HepG2 (cell line): ENCODE results near the gene CDH8. TPM values are rescaled to one million over a fixed set of nuclear protein-coding genes. Genes with fewer than 3 reads are reported as not detected.

Experiments
- ATAC-seq: fragments of 200-7000 bp; cut with Tn5 transposase; 3 replicates; pipeline ENCODE4 v1.9.1; 2020; ENCODE audit warnings: mild to moderate bottlenecking, moderate library complexity
- BruUV-seq: library from RNA; stranded (reverse); fragments of 400-500 nt; replicated peaks from 2 replicates; lab custom pipeline; 2021; lab: Mats Ljungman, UMichigan
- CTCF ChIA-PET: fragments of 300-600 bp; formaldehyde crosslinking; extraction: SDS; loops from one replicate; lab custom pipeline; 2021; ENCODE audit warnings: low total read pairs, inconsistent platforms, low intra/inter-chr PET ratio; lab: Yijun Ruan, JAX
- POLR2A ChIA-PET: fragments of 350-600 bp; sonication (Branson Sonifier 250); formaldehyde crosslinking; loops from one replicate; lab custom pipeline; 2020; ENCODE audit warnings: antibody characterized with exemption, inconsistent platforms; lab: Yijun Ruan, JAX
- DNase-seq: peaks from one replicate; pipeline ENCODE4 v3.0.0-alpha.2; 2015; ENCODE audit warnings: low spot score
- FAIRE-seq: peaks from 3 replicates; lab custom pipeline; 2011; peaks lifted over from hg19 to GRCh38; lab: Jason Lieb, UNC
- H2AFZ ChIP-seq: one replicate; pipeline ENCODE4 v1.6.1; 2011; ENCODE audit warnings: low read length, inconsistent platforms
- H3K27ac ChIP-seq: fragments of 300-600 bp; 3 replicates; pipeline ENCODE4 v1.8.0; 2011; ENCODE audit warnings: mixed run types, mild to moderate bottlenecking, mixed read lengths, low read length, inconsistent platforms; ENCODE audit not compliant: insufficient read depth; ENCODE audit errors: extremely low read length
- H3K27me3 ChIP-seq, 2 experiments: fragments of 200-600 bp in 1 of 2; 2 replicates in 1 of 2; 3 replicates in 1 of 2; pipeline versions ENCODE4 v1.6.0 to v1.8.0; 2011; ENCODE audit warnings: low read length in 2 of 2, mild to moderate bottlenecking in 2 of 2, moderate library complexity in 2 of 2, inconsistent platforms in 1 of 2; ENCODE audit not compliant: insufficient read depth in 2 of 2, control insufficient read depth in 1 of 2
- H3K36me3 ChIP-seq, 2 experiments: fragments of 200-600 bp in 1 of 2; replicated peaks in 1 of 2; 2 replicates in 1 of 2; 3 replicates in 1 of 2; pipeline versions ENCODE4 v1.5.1 to v1.8.0; 2011; ENCODE audit warnings: low read length in 2 of 2, inconsistent platforms in 1 of 2; ENCODE audit not compliant: insufficient read depth in 2 of 2, control insufficient read depth in 1 of 2
- H3K4me1 ChIP-seq: 2 replicates; pipeline ENCODE4 v1.5.1; 2012; ENCODE audit warnings: low read length, inconsistent platforms; ENCODE audit not compliant: insufficient read depth
- H3K4me2 ChIP-seq: 2 replicates; pipeline ENCODE4 v1.6.0; 2011; ENCODE audit warnings: low read depth, low read length, inconsistent platforms
- H3K4me3 ChIP-seq, 3 experiments: fragments of 200-600 bp in 1 of 3; sonication (generic), shearing (Covaris generic) in 1 of 3; replicated peaks in 1 of 3; 2 replicates each; pipeline ENCODE4 v1.5.1; 2011 to 2016; ENCODE audit warnings: low read length in 3 of 3, inconsistent platforms in 2 of 3, low read depth in 2 of 3, mild to moderate bottlenecking in 2 of 3, control low read depth in 1 of 3, mixed read lengths in 1 of 3; ENCODE audit not compliant: insufficient read depth in 1 of 3
- H3K79me2 ChIP-seq: one replicate; pipeline ENCODE4 v1.6.1; 2011; ENCODE audit warnings: low read length, inconsistent platforms; ENCODE audit not compliant: insufficient read depth
- H3K9ac ChIP-seq: 2 replicates; pipeline ENCODE4 v1.6.0; 2011; ENCODE audit warnings: mild to moderate bottlenecking, low read depth, low read length, inconsistent platforms; ENCODE audit not compliant: insufficient read depth
- H3K9me3 ChIP-seq: 2 replicates; pipeline ENCODE4 v1.5.1; 2012; ENCODE audit warnings: mild to moderate bottlenecking, low read length
- H4K20me1 ChIP-seq: 2 replicates; pipeline ENCODE4 v1.6.0; 2011; ENCODE audit warnings: inconsistent platforms, mild to moderate bottlenecking, low read length, moderate library complexity; ENCODE audit not compliant: insufficient read depth
- ADNP ChIP-seq: sonication (generic); formaldehyde crosslinking; IDR thresholded peaks from 2 replicates; pipeline ENCODE4 v1.4.0; 2020; ENCODE audit warnings: missing genetic modification reagents
- IKZF4 ChIP-seq: sonication (generic); formaldehyde crosslinking; IDR thresholded peaks from 2 replicates; pipeline ENCODE4 v1.5.1; 2020; ENCODE audit warnings: borderline replicate concordance, mild to moderate bottlenecking, low read depth, missing genetic modification reagents; ENCODE audit errors: not compliant biosample characterization
- KIAA2018 ChIP-seq: sonication (generic); formaldehyde crosslinking; IDR thresholded peaks from 2 replicates; pipeline ENCODE4 v1.5.0; 2020; ENCODE audit warnings: mild to moderate bottlenecking, missing genetic modification reagents, borderline replicate concordance
- PPARG ChIP-seq: conservative IDR thresholded peaks from 2 replicates; pipeline ENCODE4 v1.6.1; 2016; ENCODE audit warnings: missing biosample characterization, missing genetic modification reagents
- RBM39 ChIP-seq: fragments of 200-400 bp; formaldehyde crosslinking; IDR thresholded peaks from one replicate; pipeline ENCODE4 v1.6.1; 2018; ENCODE audit warnings: antibody characterized with exemption, mild to moderate bottlenecking, low read depth, low read length; ENCODE audit not compliant: poor library complexity, severe bottlenecking
- RFX5 ChIP-seq: IDR thresholded peaks from 2 replicates; pipeline ENCODE4 v1.6.1; 2011; ENCODE audit warnings: low read depth, low read length, improper control_type of control experiment
- SOX6 ChIP-seq, 2 experiments: fragments of 450-650 bp in 1 of 2; sonication (generic) in 1 of 2; formaldehyde crosslinking in 1 of 2; IDR thresholded peaks; 2 replicates each; pipeline versions ENCODE4 v1.4.0 to v1.6.1; 2017 to 2020; ENCODE audit warnings: antibody characterized with exemption in 1 of 2, mild to moderate bottlenecking in 1 of 2, missing genetic modification reagents in 1 of 2
- THAP9 ChIP-seq: sonication (generic); formaldehyde crosslinking; IDR thresholded peaks from 2 replicates; pipeline ENCODE4; 2020; ENCODE audit warnings: missing genetic modification reagents, mild to moderate bottlenecking, borderline replicate concordance
- YEATS4 ChIP-seq: sonication (generic); formaldehyde crosslinking; IDR thresholded peaks from 2 replicates; pipeline ENCODE4 v1.4.0; 2020; ENCODE audit warnings: missing genetic modification reagents, borderline replicate concordance
- ZFAT ChIP-seq: sonication (generic); formaldehyde crosslinking; conservative IDR thresholded peaks from 2 replicates; pipeline ENCODE4 v1.8.1; 2023; ENCODE audit warnings: missing genetic modification reagents, inconsistent platforms
- ZNF12 ChIP-seq: sonication (generic); formaldehyde crosslinking; IDR thresholded peaks from 2 replicates; pipeline ENCODE4 v1.5.0; 2020; ENCODE audit warnings: missing genetic modification reagents
- ZNF3 ChIP-seq: IDR thresholded peaks from 2 replicates; pipeline ENCODE4 v1.7.0; 2017; ENCODE audit warnings: inconsistent platforms
- ZNF589 ChIP-seq: sonication (generic); formaldehyde crosslinking; conservative IDR thresholded peaks from 2 replicates; pipeline ENCODE4 v1.8.0; 2022; ENCODE audit warnings: mild to moderate bottlenecking, moderate library complexity, missing genetic modification reagents
- WGBS: methylation state at CpG from one replicate; pipeline ENCODE4 v1.1.6; 2017; ENCODE audit warnings: low lambda C conversion rate; 5-methylcytosine and 5-hydroxymethylcytosine counted together
- in situ Hi-C: cut with HindIII; loops from 2 replicates; pipeline ENCODE4 v1.10.0; 2017; ENCODE audit warnings: low pct_unique_long_range_greater_than_20kb; ENCODE audit not compliant: extremely low pct_ligation_motif_present
- intact Hi-C: fragments of 100-400 bp; cut with micrococcal nuclease; formaldehyde crosslinking; loops from one replicate; pipeline ENCODE4 v1.10.0; 2022; ENCODE audit not compliant: unreplicated experiment
- polyA plus RNA-seq, 8 experiments: library from polyadenylated mRNA; depleted of rRNA in 3 of 8; stranded (reverse) in 7 of 8; unstranded in 1 of 8; fragments of >200 nt; fragmentation: Illumina TruSeq in 4 of 8; extraction: Trizol in 4 of 8; gene quantifications; 2 replicates each; pipeline versions ENCODE4 v1.2.1 to v1.2.3, GENCODE V29; 2011 to 2016; ENCODE audit warnings: low read depth in 4 of 8, missing spikeins in 1 of 8, mixed read lengths in 1 of 8; ENCODE audit not compliant: insufficient read depth in 1 of 8
- total RNA-seq, 5 experiments: library from RNA; depleted of rRNA; stranded (reverse); fragments of >200 nt; fragmentation: Illumina TruSeq; extraction: Trizol; gene quantifications; 2 replicates each; pipeline ENCODE4 v1.2.3, GENCODE V29; 2016; ENCODE audit warnings: low read depth in 1 of 5

The CDH8 gene
- total and polyA plus RNA-seq, 2 of the 13 experiments (the other 11 are each of a cell fraction or from before 2014, with no cell fraction given) = not detected

GRCh38 chr16:61915569-61915968 lies 120.7 kb downstream of the CDH8 start (continued):
- no peak for TF ChIP-seq KIAA2018 (CRISPR knock-in tag)
- no peak for TF ChIP-seq ZNF3 (CRISPR knock-in tag)
- TF ChIP-seq, all 625 proteins: peak for 2

GRCh38 chr16:61909074-61909473 lies 127.2 kb downstream of the CDH8 start:
- H3K4me2 ChIP-seq = no peak overlapping the region
- no peaks in the 10 kb centered on the region for H3K36me3 ChIP-seq
- DNase-seq (no peak), FAIRE-seq (no peak), ATAC-seq (no peak)
- H2AFZ ChIP-seq = no peak overlapping the region
- no peaks in the 10 kb centered on the region for H3K9me3 ChIP-seq
- CTCF ChIA-PET = no interaction called here
- in situ Hi-C loops (no loop called here), intact Hi-C loops (no loop called here)
- no peak overlapping the region for H3K27ac ChIP-seq
- no peaks in the 10 kb centered on the region for H3K27me3 ChIP-seq
- no peaks in the 10 kb centered on the region for H3K4me1 ChIP-seq
- no peak overlapping the region for H3K4me3 ChIP-seq
- no peaks in the 10 kb centered on the region for H4K20me1 ChIP-seq
- 19% methylated on average over 3 of the region's 3 CpGs for WGBS
- H3K9ac ChIP-seq = no peak overlapping the region
- POLR2A ChIA-PET = no interaction called here
- BruUV-seq = no TSS peak
- no peaks in the 10 kb centered on the region for H3K79me2 ChIP-seq
- TF ChIP-seq RFX5 (no peak), ZNF12 (CRISPR knock-in tag) (no peak), THAP9 (no peak), YEATS4 (CRISPR knock-in tag) (no peak), ZNF589 (CRISPR knock-in tag) (no peak), ADNP (CRISPR knock-in tag) (no peak), PPARG (no peak), SOX6 (IDR thresholded peaks at IDR 0.05) (no peak), SOX6 (CRISPR knock-in tag; IDR thresholded peaks at IDR 0.05) (no peak), IKZF4 (CRISPR knock-in tag) (no peak), ZFAT (CRISPR knock-in tag) (no peak), RBM39 (no peak)
